Anterior cingulate cortex (tissue), 58 donors: ENCODE results near the gene TMEM141.
"Not testable (repeated sequence)": the region's sequence is repeated elsewhere in the genome, so short reads cannot be mapped to it uniquely, and the experiment has no call there.

Experiments
- DNase-seq, 58 donors: peaks; one replicate each; lab custom pipeline; 2025; lab: John Stamatoyannopoulos, UW

TMEM141 gene

GRCh38 chr9:136792321-136793085 lies 1.4 kb downstream of the TMEM141 start:
- DNase-seq, result peak in 2 of 58 donors; percentile 23 to 27

DNA sequence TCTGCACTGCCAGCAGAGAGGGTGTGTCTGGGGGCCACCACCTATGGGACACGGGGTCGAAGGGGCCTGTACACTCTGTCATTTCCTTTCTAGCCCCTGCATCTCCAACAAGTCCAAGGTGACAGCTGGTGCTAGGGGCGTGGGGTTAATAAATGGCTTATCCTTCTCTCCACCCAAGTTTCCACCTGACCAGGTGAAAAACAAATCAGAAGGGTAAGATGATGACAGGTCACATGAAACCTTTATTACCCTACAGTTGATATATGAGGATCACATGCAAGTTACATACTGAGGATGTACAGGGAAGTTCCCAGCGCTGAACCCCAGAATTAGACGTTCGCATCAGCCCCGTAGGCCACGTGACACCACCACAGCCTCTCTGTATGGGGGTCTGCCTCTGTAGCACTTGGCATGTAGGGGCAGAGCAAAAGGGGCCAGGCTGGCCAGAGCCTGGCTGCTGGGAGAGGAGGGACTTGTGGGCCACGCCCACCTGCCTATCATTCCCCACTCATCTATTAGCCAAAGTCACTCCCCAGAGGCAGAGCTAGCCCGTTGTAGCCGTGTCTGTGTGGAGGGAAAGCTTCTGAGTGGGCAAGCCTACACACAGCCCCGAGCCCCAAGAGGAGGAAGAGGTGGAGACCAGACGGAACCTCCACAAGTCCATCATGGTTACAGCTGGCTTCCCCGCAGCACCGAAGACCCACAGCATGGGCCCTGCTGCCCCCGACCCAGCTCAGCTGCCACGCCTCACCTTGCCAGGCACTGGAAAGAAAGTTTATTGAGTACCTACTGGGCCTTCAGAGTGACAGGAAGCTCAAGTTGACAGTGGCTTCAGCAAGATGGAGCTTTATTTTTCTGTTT lies 2.2 kb downstream of the TMEM141 start:
- no peak for DNase-seq

GRCh38 chr9:136794281-136794999 lies 3.3 kb downstream of the TMEM141 start:
- no peak for DNase-seq

DNA sequence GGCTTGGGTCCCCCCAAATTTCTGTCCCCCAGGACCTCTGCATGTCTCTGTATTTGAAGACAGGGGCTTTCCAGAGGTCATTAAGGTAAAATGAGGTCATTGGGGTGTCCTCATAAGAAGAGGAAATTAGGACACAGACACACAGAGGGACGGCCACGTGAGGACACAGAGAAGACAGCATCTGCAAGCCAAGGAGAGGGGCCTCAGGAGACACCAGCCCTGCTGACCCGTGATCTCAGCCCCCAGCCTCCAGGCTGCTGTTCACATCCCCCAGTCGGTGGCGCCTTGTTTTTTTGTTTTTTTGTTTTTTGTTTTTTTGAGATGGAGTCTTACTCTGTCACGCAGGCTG lies 3.8 kb downstream of the TMEM141 start:
- DNase-seq, result no peak

DNA sequence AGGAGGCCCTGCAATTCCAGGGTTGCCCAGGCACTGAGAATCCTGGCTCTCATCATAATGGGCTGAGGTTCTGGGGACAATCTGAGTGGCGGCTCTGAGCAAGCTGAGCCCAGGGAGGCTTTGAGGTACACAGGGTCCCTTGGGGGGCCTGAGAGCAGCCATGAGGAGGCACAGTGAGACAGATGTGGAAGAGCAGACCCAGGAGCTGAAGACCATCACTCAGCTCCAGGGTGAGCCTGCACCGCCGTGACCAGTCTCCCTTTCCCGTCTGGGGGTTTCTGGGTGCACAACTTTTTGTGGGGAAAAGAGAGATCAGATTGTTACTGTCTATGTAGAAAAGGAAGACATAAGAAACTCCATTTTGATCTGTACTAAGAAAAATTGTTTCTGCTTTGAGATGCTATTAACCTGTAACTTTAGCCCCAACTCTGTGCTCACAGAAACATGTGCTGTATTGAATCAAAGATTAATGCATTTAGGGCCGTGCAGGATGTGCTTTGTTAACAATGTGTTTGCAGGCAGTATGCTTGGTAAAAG lies 5.2 kb downstream of the TMEM141 start, which contains the start of gene CCDC183:
TSS of gene CCDC183 (plus strand) at position 101 of the 537 bp plus-strand sequence. CDS start at position 161, 60 bp downstream.
- no peak for DNase-seq

DNA sequence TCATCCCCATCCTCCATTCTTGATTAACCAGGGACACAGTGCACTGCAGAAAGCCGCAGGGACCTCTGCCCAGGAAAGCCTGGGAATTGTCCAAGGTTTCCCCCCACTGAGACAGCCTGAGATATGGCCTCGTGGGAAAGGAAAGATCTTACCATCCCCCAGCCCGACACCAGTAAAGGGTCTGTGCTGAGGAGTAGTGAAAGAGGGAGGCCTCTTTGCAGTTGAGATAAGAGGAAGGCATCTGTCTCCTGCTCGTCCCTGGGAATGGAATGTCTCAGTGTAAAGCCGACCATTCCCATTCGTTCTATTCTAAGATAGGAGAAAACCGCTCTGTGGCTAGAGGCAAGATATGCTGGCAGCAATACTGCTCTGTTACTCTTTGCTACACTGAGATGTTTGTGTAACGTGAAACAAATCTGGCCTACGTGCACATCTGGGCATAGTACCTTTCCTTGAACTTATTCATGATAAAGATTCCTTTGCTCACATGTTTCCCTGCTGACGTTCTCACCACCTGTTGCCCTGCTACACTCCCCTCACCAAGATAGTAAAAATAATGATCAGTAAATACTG lies 5.7 kb downstream of the TMEM141 start:
- not testable (repeated sequence) for DNase-seq

GRCh38 chr9:136798708-136799078 lies 7.5 kb downstream of the TMEM141 start:
- DNase-seq, result no peak

GRCh38 chr9:136799079-136799853 lies 8.1 kb downstream of the TMEM141 start:
- peak in 1 of 58 donors; percentile 61 for DNase-seq

- DNase-seq, result peak in 50 of 58 donors; percentile 20 to 89 (median 62)
Measured at GRCh38 chr9:136799854-136800657, 8.9 kb downstream of the TMEM141 start.

DNA sequence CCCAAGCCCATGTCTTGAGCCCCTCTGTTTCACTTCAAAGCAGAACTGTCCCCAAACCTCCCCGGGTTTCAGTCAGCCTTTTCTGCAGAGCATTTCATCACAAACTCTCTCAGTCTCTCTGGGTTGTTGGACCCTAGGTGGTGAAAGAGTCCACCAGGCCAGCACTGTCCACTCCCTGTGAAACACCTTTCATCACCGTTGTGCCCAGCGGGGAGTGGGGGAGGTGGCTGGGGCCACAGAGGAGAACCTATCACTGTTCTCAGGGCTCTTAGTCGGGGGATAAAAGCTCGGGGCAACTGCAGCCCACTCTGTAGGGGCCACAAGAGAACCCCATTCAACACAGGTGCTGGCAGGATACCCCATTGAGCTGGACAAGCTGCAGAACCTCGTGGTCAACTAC lies 11.2 kb downstream of the TMEM141 start:
- DNase-seq, result no peak

DNA sequence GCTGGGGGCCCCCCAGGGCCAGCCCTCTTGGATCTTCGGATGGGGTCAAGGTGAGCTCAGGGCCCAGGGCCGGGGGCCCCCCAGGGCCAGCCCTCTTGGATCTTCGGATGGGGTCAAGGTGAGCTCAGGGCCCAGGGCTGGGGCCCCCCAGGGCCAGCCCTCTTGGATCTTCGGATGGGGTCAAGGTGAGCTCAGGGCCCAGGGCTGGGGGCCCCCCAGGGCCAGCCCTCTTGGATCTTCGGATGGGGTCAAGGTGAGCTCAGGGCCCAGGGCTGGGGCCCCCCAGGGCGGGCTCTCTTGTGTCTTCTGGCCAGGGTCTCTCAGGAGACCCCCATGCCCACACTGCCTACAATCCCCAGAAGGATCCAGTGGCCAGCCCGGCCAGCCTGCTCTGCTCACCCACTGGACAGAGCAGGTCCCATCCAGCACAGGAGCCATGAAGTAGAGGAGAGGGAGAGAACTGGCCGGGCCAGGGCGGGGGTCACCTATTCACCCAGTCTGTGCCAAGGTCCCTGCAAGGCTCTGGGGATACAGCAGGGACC lies 11.9 kb downstream of the TMEM141 start:
- DNase-seq, result not testable (repeated sequence)

- no peak for DNase-seq
Measured at GRCh38 chr9:136803551-136804508, 12.7 kb downstream of the TMEM141 start.

DNA sequence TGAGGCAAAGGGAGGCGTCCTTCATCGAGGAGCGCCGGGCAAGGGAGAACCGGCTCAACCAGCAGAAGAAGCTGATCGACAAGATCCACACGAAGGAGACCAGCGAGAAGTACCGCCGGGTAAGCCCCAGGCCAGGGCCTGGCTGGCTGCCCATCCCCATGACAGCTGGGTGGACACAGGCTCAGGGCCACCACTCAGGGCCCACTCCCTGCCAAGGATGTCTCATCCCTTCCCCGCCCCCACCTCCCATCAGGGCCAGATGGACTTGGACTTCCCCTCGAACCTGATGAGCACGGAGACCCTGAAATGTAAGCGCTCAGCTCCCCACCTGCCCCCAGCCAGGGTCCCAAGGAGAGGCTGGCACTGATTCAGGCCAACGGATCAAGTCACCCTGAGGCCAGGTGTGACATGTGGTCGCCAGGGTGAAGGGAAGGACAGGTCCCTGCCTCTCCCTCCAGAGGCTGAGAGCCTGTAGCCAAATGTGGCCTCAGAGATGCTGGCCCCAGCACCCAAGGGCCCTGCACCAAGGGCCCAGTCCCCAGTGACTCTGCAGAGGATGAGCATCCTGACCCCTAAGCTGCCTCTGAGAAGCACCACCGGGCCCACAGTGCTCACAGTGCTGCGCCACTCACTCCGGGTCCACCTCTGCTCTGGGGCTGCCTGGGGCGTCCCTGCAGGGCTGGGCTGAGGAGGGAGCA lies 13.5 kb downstream of the TMEM141 start:
- no peak for DNase-seq

DNA sequence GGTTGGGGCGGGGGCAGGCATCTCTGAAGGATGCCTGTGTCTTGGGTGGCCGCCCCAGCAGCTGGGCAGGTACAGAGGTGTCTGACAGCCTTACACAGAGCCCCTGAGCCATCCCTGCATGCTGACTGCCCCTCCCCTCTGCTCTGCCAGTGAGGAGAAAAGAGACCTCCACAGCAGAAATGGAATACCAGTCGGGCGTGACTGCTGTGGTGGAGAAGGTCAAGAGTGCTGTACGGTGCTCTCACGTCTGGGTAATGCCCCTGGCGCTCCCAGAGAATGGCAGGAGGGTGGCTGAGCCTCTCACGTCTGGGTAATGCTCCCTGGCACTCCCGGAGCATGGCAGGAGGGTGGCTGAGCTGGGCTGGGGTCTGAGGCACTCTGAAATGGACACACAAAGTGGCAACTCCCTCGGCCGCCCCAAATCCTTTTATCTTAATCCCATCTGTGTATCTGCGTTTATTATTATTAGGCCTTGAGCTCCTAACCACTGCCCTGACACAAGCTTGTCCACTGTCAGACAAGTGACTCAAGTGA lies 14.1 kb downstream of the TMEM141 start:
- DNase-seq, result no peak

GRCh38 chr9:136806067-136806466 lies 14.9 kb downstream of the TMEM141 start:
- no peak for DNase-seq

- no peak for DNase-seq
Measured at GRCh38 chr9:136806631-136807201, 15.6 kb downstream of the TMEM141 start.
